Neural cell (in vitro differentiated cells): ENCODE data around the gene ATF6B. TPM values are rescaled to one million over a fixed set of nuclear protein-coding genes. Genes with fewer than 3 reads are reported as not detected.

Experiments used
- H2AFZ ChIP-seq: fragments of 200-600, 300-800 bp; sonication (generic), shearing (Covaris generic); 2 replicates; pipeline ENCODE4 v1.6.0; 2014; ENCODE audit warnings: low read depth, mild to moderate bottlenecking, antibody characterized with exemption, low read length, moderate library complexity
- H3F3A ChIP-seq: fragments of 200-600 bp; shearing (Covaris generic); 2 replicates; pipeline ENCODE4 v1.6.1; 2016; ENCODE audit warnings: mild to moderate bottlenecking, moderate library complexity, mixed read lengths, antibody characterized with exemption, low read length; ENCODE audit not compliant: insufficient read depth, poor library complexity, severe bottlenecking
- H3K27ac ChIP-seq: fragments of 200-600, 300-800 bp; sonication (generic), shearing (Covaris generic); 2 replicates; pipeline ENCODE4 v1.5.1; 2014; ENCODE audit warnings: mild to moderate bottlenecking, low read length, moderate library complexity
- H3K27me3 ChIP-seq: fragments of 300-800, 200-600 bp; sonication (generic), shearing (Covaris generic); 2 replicates; pipeline ENCODE4 v1.6.0; 2014; ENCODE audit warnings: mild to moderate bottlenecking, low read depth, low read length, moderate library complexity; ENCODE audit not compliant: insufficient read depth
- H3K36me3 ChIP-seq: fragments of 300-800, 200-600 bp; sonication (generic), shearing (Covaris generic); 2 replicates; pipeline ENCODE4 v1.5.1; 2014; ENCODE audit warnings: mild to moderate bottlenecking, antibody characterized with exemption, low read length, moderate library complexity; ENCODE audit not compliant: insufficient read depth
- H3K4me2 ChIP-seq: fragments of 300-800, 200-600 bp; sonication (generic), shearing (Covaris generic); 2 replicates; pipeline ENCODE4 v1.6.0; 2014; ENCODE audit warnings: mild to moderate bottlenecking, low read length
- H3K4me3 ChIP-seq: fragments of 300-800, 200-600 bp; sonication (generic), shearing (Covaris generic); 2 replicates; pipeline ENCODE4 v1.5.1; 2014; ENCODE audit warnings: mild to moderate bottlenecking, low read length, moderate library complexity
- H3K79me2 ChIP-seq: fragments of 200-600 bp; shearing (Covaris generic); replicated peaks from 2 replicates; pipeline ENCODE4 v1.6.0; 2014; ENCODE audit warnings: mild to moderate bottlenecking, low read length, moderate library complexity; ENCODE audit not compliant: insufficient read depth
- H3K9ac ChIP-seq: fragments of 300-800, 200-600 bp; sonication (generic), shearing (Covaris generic); 2 replicates; pipeline ENCODE4 v1.6.1; 2016; ENCODE audit warnings: mild to moderate bottlenecking, low read length, mixed read lengths
- H3K9me2 ChIP-seq: fragments of 200-600 bp; shearing (Covaris generic); 2 replicates; pipeline ENCODE4 v1.6.1; 2016; ENCODE audit warnings: mild to moderate bottlenecking, low read length, mixed read lengths; ENCODE audit not compliant: insufficient read depth
- H3K9me3 ChIP-seq: fragments of 200-600, 300-800 bp; sonication (generic), shearing (Covaris generic); 2 replicates; pipeline ENCODE4 v1.6.1; 2016; ENCODE audit warnings: mild to moderate bottlenecking, mixed run types, low read length, moderate library complexity, mixed read lengths
- H4K20me1 ChIP-seq: fragments of 200-600 bp; shearing (Covaris generic); 2 replicates; pipeline ENCODE4 v1.6.1; 2016; ENCODE audit warnings: mild to moderate bottlenecking, mixed run types; ENCODE audit not compliant: insufficient read depth
- CTCF ChIP-seq: fragments of 450-650 bp; IDR thresholded peaks from 2 replicates; pipeline ENCODE4 v1.5.1; 2014; ENCODE audit warnings: antibody characterized with exemption, mild to moderate bottlenecking, moderate library complexity; ENCODE audit not compliant: poor library complexity, severe bottlenecking
- EP300 ChIP-seq: fragments of 450-650 bp; conservative IDR thresholded peaks from 2 replicates; pipeline ENCODE4 v1.6.1; 2014; ENCODE audit warnings: antibody characterized with exemption, mild to moderate bottlenecking, moderate library complexity; ENCODE audit not compliant: poor library complexity, severe bottlenecking
- EZH2 ChIP-seq: fragments of 200-600, 300-800 bp; shearing (Covaris generic), sonication (generic); IDR thresholded peaks from 2 replicates; pipeline ENCODE4 v1.6.1; 2014; ENCODE audit warnings: antibody characterized with exemption, low read length, borderline replicate concordance, mild to moderate bottlenecking; ENCODE audit not compliant: insufficient read depth, poor library complexity, severe bottlenecking
- MXI1 ChIP-seq: fragments of 450-650 bp; conservative IDR thresholded peaks from 2 replicates; pipeline ENCODE4 v1.6.1; 2014; ENCODE audit warnings: antibody characterized with exemption, mild to moderate bottlenecking; ENCODE audit not compliant: poor library complexity, severe bottlenecking
- POLR2AphosphoS5 ChIP-seq: IDR thresholded peaks from 2 replicates; pipeline ENCODE4 v1.6.1; 2012
- RAD21 ChIP-seq: fragments of 450-650 bp; conservative IDR thresholded peaks from 2 replicates; pipeline ENCODE4 v1.6.1; 2014; ENCODE audit warnings: antibody characterized with exemption, mild to moderate bottlenecking, moderate library complexity
- REST ChIP-seq: IDR thresholded peaks from 2 replicates; pipeline ENCODE4 v1.6.1; 2012; ENCODE audit warnings: borderline replicate concordance
- SMC3 ChIP-seq: fragments of 450-650 bp; conservative IDR thresholded peaks from 2 replicates; pipeline ENCODE4 v1.6.1; 2014; ENCODE audit warnings: antibody characterized with exemption, mild to moderate bottlenecking, moderate library complexity; ENCODE audit not compliant: poor library complexity
- TAF1 ChIP-seq: IDR thresholded peaks from 2 replicates; pipeline ENCODE4 v1.6.1; 2012; ENCODE audit warnings: low read depth
- polyA plus RNA-seq: library from polyadenylated mRNA; depleted of rRNA; stranded (reverse); fragments of >200 nt; gene quantifications from 2 replicates; pipeline ENCODE4 v1.2.3, GENCODE V29; 2014

ATF6B gene
- polyA plus RNA-seq, 1 donor from 2014 or later: 44.3 TPM

- no peak overlapping the region for H3K27ac ChIP-seq
- H3K9me3 ChIP-seq: no peaks in the 10 kb centered on the region
- H2AFZ ChIP-seq: no peak overlapping the region
- no peak overlapping the region for H3K4me2 ChIP-seq
- H3K79me2 ChIP-seq: no peaks in the 10 kb centered on the region
- no peaks in the 10 kb centered on the region for H3F3A ChIP-seq
- no peaks in the 10 kb centered on the region for H4K20me1 ChIP-seq
- H3K9ac ChIP-seq: no peak overlapping the region
- TF ChIP-seq EZH2: no peak
- TF ChIP-seq CTCF: no peak
- TF ChIP-seq SMC3: no peak
- no peak for TF ChIP-seq TAF1
- no peak for TF ChIP-seq MXI1
- TF ChIP-seq RAD21: no peak
- no peak for TF ChIP-seq EP300
- no peak for TF ChIP-seq POLR2AphosphoS5
- no peak for TF ChIP-seq REST
- H3K4me3 ChIP-seq: no peak overlapping the region
- no peaks in the 10 kb centered on the region for H3K36me3 ChIP-seq
- H3K9me2 ChIP-seq: no peaks in the 10 kb centered on the region
- peaks cover 47% of the 10 kb centered on the region for H3K27me3 ChIP-seq
These were observed 20.4 kb upstream of the ATF6B start for GRCh38 chr6:32148289-32149091.

- Histone ChIP-seq H3K27me3 (peaks cover 47% of the 10 kb centered on the region), H3K36me3 (no peaks in the 10 kb centered on the region), H3F3A (no peaks in the 10 kb centered on the region), H4K20me1 (no peaks in the 10 kb centered on the region), H3K4me3 (no peak overlapping the region), H3K27ac (no peak overlapping the region), H3K9me3 (no peaks in the 10 kb centered on the region), H3K79me2 (no peaks in the 10 kb centered on the region), H2AFZ (no peak overlapping the region), H3K9ac (no peak overlapping the region), H3K9me2 (no peaks in the 10 kb centered on the region), H3K4me2 (no peak overlapping the region)
- TF ChIP-seq SMC3 (no peak), MXI1 (no peak), CTCF (no peak), TAF1 (no peak), REST (no peak), EZH2 (no peak), RAD21 (no peak), EP300 (no peak), POLR2AphosphoS5 (no peak)
These were observed 19.5 kb upstream of the ATF6B start for GRCh38 chr6:32147401-32148132.
